ENCODE results near the gene NR4A2.

DNA sequence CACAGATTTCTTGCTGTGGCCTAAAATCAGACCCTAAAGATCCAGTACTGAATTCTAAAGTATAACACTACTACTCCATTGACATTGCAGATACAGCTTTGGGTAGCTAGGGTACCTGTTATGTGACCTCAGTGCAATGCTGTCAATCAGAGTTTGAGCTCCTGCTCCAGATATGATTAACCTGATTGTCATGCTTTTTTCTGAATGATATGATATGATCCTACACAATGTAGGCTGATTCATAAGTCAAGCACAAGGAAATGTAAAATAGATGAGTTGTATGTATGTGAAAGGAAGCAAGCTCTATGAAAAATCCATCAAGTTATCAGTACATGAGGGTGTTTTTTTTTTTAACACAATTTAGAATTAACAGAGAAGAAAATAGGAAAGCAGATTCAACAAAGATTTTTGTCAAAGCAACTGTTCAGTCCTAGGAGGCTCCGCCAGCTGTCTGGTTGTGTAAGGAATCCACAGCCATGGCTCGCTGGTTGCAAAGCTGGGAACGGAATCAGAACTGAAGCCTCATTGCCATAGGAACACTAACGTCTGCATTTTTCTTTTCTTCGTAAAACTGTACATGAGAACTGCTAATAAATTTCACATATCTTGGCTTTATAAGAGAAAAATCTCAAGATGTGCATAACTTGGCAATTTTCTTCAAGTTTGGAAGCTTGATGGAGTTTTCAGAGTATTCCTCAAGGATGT, 52.9 kb downstream of the NR4A2 start:
- TF ChIP-seq, protein P1, sequence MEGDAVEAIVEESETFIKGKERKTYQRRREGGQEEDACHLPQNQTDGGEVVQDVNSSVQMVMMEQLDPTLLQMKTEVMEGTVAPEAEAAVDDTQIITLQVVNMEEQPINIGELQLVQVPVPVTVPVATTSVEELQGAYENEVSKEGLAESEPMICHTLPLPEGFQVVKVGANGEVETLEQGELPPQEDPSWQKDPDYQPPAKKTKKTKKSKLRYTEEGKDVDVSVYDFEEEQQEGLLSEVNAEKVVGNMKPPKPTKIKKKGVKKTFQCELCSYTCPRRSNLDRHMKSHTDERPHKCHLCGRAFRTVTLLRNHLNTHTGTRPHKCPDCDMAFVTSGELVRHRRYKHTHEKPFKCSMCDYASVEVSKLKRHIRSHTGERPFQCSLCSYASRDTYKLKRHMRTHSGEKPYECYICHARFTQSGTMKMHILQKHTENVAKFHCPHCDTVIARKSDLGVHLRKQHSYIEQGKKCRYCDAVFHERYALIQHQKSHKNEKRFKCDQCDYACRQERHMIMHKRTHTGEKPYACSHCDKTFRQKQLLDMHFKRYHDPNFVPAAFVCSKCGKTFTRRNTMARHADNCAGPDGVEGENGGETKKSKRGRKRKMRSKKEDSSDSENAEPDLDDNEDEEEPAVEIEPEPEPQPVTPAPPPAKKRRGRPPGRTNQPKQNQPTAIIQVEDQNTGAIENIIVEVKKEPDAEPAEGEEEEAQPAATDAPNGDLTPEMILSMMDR (IDR thresholded peaks at IDR 0.05) = no peak
- no peak for TF ChIP-seq POLR2A (IDR thresholded peaks at IDR 0.05; ENCODE audit: low read depth)
- no peak for TF ChIP-seq POLR2AphosphoS5 (IDR thresholded peaks at IDR 0.05)
- no peak for TF ChIP-seq EP300 (IDR thresholded peaks at IDR 0.05)

All from esophagus muscularis mucosa (tissue), 4 donors.